WTC11 (cell line): ENCODE data around the gene SCGB3A2.

Source experiments
- FOXP1 ChIP-seq: sonication (generic); formaldehyde crosslinking; IDR thresholded peaks from 2 replicates; pipeline ENCODE4 v1.8.0; 2022; ENCODE audit warnings: missing genetic modification reagents, mild to moderate bottlenecking, moderate library complexity, borderline replicate concordance
- KAT7 ChIP-seq: sonication (generic); formaldehyde crosslinking; IDR thresholded peaks from 2 replicates; pipeline ENCODE4 v1.8.1; 2023; ENCODE audit warnings: missing genetic modification reagents, mild to moderate bottlenecking, borderline replicate concordance
- ZNF138 ChIP-seq: sonication (generic); formaldehyde crosslinking; conservative IDR thresholded peaks from 2 replicates; pipeline ENCODE4 v1.8.1; 2022; ENCODE audit warnings: mild to moderate bottlenecking, moderate library complexity, missing genetic modification reagents
- ZNF232 ChIP-seq: sonication (generic); formaldehyde crosslinking; IDR thresholded peaks from 2 replicates; pipeline ENCODE4 v1.8.0; 2022; ENCODE audit warnings: mild to moderate bottlenecking, missing genetic modification reagents
- TF ChIP-seq, protein P1 (sequence below): sonication (generic); formaldehyde crosslinking; IDR thresholded peaks from 2 replicates; pipeline ENCODE4 v1.8.1; 2022; ENCODE audit warnings: low read depth, missing genetic modification reagents, borderline replicate concordance
- TF ChIP-seq, protein P2 (sequence below): sonication (generic); formaldehyde crosslinking; conservative IDR thresholded peaks from 2 replicates; pipeline ENCODE4 v1.8.1; 2022; ENCODE audit warnings: mild to moderate bottlenecking, missing genetic modification reagents
- TF ChIP-seq, protein P3 (sequence below): fragments of 200-600 bp; IDR thresholded peaks from 2 replicates; pipeline ENCODE4 v1.8.0; 2022; ENCODE audit warnings: antibody characterized with exemption
- TF ChIP-seq, protein P4 (sequence below): sonication (generic); formaldehyde crosslinking; IDR thresholded peaks from 2 replicates; pipeline ENCODE4 v1.8.0; 2022; ENCODE audit warnings: mild to moderate bottlenecking, missing genetic modification reagents

DNA sequence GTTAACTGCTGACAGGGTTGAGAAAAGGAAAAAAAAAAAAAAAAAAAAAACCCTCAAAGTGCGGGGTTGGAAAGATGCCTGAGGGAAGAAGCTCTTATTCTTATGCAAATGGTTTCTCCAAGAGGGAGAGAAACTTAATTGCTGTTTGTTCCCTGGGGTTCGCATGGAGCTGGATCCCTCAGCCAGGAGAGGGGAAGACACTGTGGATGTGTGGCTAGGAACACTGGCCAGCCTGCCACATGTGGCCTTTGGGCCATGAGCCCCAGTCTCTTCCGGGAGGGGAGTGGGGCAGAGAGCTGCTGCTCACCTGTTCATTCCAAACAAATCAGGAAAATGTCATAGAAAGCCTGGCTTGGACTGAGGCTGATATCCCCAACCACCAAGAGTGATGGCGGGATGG, 9.4 kb upstream of the SCGB3A2 start:
- TF ChIP-seq, protein P1, sequence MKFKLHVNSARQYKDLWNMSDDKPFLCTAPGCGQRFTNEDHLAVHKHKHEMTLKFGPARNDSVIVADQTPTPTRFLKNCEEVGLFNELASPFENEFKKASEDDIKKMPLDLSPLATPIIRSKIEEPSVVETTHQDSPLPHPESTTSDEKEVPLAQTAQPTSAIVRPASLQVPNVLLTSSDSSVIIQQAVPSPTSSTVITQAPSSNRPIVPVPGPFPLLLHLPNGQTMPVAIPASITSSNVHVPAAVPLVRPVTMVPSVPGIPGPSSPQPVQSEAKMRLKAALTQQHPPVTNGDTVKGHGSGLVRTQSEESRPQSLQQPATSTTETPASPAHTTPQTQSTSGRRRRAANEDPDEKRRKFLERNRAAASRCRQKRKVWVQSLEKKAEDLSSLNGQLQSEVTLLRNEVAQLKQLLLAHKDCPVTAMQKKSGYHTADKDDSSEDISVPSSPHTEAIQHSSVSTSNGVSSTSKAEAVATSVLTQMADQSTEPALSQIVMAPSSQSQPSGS (CRISPR knock-in tag), result no peak
- TF ChIP-seq, protein P2, sequence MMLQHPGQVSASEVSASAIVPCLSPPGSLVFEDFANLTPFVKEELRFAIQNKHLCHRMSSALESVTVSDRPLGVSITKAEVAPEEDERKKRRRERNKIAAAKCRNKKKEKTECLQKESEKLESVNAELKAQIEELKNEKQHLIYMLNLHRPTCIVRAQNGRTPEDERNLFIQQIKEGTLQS, result no peak
- TF ChIP-seq, protein P3, sequence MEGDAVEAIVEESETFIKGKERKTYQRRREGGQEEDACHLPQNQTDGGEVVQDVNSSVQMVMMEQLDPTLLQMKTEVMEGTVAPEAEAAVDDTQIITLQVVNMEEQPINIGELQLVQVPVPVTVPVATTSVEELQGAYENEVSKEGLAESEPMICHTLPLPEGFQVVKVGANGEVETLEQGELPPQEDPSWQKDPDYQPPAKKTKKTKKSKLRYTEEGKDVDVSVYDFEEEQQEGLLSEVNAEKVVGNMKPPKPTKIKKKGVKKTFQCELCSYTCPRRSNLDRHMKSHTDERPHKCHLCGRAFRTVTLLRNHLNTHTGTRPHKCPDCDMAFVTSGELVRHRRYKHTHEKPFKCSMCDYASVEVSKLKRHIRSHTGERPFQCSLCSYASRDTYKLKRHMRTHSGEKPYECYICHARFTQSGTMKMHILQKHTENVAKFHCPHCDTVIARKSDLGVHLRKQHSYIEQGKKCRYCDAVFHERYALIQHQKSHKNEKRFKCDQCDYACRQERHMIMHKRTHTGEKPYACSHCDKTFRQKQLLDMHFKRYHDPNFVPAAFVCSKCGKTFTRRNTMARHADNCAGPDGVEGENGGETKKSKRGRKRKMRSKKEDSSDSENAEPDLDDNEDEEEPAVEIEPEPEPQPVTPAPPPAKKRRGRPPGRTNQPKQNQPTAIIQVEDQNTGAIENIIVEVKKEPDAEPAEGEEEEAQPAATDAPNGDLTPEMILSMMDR, result no peak
- TF ChIP-seq ZNF138 (CRISPR knock-in tag) (no peak), KAT7 (CRISPR knock-in tag) (peak; percentile 85; the same call in 1 of the 2 replicates), ZNF232 (CRISPR knock-in tag) (no peak), FOXP1 (CRISPR knock-in tag) (no peak)
- TF ChIP-seq, protein P4, sequence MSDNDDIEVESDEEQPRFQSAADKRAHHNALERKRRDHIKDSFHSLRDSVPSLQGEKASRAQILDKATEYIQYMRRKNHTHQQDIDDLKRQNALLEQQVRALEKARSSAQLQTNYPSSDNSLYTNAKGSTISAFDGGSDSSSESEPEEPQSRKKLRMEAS, result no peak
